Measurements from ENCODE around the gene MS4A12. TPM values are rescaled to one million over a fixed set of nuclear protein-coding genes. Genes with fewer than 3 reads are reported as not detected.
"Not testable (repeated sequence)": the region's sequence is repeated elsewhere in the genome, so short reads cannot be mapped to it uniquely, and the experiment has no call there.

The MS4A12 gene
- total and polyA plus RNA-seq, 2 donors (not counting 1 experiment from before 2014, with no cell fraction given), result not detected

GRCh38 chr11:60500276-60500910 is 7.8 kb downstream of the MS4A12 start:
- no peaks in the 10 kb centered on the region for H4K20me1 ChIP-seq (ENCODE audit: control insufficient read depth, extremely low read depth, insufficient read depth, low read length)
- no peaks in the 10 kb centered on the region for H3K27me3 ChIP-seq (ENCODE audit: control insufficient read depth, insufficient read depth, low read length)
- H3K9me3 ChIP-seq (ENCODE audit: control insufficient read depth, insufficient read depth, low read depth, low read length), result no peaks in the 10 kb centered on the region
- peak in 1 of 2 donors; percentile 0 for DNase-seq (ENCODE audit: low read depth in 2 of 2)
- no peaks in the 10 kb centered on the region for H3K79me2 ChIP-seq (ENCODE audit: control insufficient read depth, insufficient read depth, low read length)
- H2AFZ ChIP-seq (ENCODE audit: low read length), result no peak overlapping the region
- H3K27ac ChIP-seq (ENCODE audit: insufficient read depth, low read length), result no peak overlapping the region
- H3K4me3 ChIP-seq (replicated peaks in 1 of 4; ENCODE audit: control extremely low read depth in 1 of 4, insufficient read depth in 1 of 4, low read depth in 3 of 4, low read length in 4 of 4), result no peak overlapping the region
- no peak overlapping the region for H3K9ac ChIP-seq (ENCODE audit: insufficient read depth, low read length)
- TF ChIP-seq, protein P1, sequence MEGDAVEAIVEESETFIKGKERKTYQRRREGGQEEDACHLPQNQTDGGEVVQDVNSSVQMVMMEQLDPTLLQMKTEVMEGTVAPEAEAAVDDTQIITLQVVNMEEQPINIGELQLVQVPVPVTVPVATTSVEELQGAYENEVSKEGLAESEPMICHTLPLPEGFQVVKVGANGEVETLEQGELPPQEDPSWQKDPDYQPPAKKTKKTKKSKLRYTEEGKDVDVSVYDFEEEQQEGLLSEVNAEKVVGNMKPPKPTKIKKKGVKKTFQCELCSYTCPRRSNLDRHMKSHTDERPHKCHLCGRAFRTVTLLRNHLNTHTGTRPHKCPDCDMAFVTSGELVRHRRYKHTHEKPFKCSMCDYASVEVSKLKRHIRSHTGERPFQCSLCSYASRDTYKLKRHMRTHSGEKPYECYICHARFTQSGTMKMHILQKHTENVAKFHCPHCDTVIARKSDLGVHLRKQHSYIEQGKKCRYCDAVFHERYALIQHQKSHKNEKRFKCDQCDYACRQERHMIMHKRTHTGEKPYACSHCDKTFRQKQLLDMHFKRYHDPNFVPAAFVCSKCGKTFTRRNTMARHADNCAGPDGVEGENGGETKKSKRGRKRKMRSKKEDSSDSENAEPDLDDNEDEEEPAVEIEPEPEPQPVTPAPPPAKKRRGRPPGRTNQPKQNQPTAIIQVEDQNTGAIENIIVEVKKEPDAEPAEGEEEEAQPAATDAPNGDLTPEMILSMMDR (conservative IDR thresholded peaks at IDR 0.05 in 1 of 2, IDR thresholded peaks at IDR 0.05 in 1 of 2; ENCODE audit: low read depth in 1 of 2, low read length in 2 of 2), result no peak
- no peak for TF ChIP-seq EZH2 (IDR thresholded peaks at IDR 0.05; ENCODE audit: low read length, missing control alignments)
- no peaks in the 10 kb centered on the region for H3K4me1 ChIP-seq (ENCODE audit: control insufficient read depth, extremely low read depth, insufficient read depth, low read length)
- H3K36me3 ChIP-seq (ENCODE audit: control insufficient read depth, insufficient read depth, low read length), result no peaks in the 10 kb centered on the region
- no peak overlapping the region for H3K4me2 ChIP-seq (ENCODE audit: extremely low read depth, insufficient read depth, low read length)

GRCh38 chr11:60502221-60502775 is 9.7 kb downstream of the MS4A12 start:
- no peak overlapping the region for H3K4me2 ChIP-seq (ENCODE audit: extremely low read depth, insufficient read depth, low read length)
- H3K36me3 ChIP-seq (ENCODE audit: control insufficient read depth, insufficient read depth, low read length), result no peaks in the 10 kb centered on the region
- H4K20me1 ChIP-seq (ENCODE audit: control insufficient read depth, extremely low read depth, insufficient read depth, low read length), result no peaks in the 10 kb centered on the region
- no peak overlapping the region for H3K9ac ChIP-seq (ENCODE audit: insufficient read depth, low read length)
- no peak overlapping the region for H3K4me3 ChIP-seq (replicated peaks in 1 of 4; ENCODE audit: control extremely low read depth in 1 of 4, insufficient read depth in 1 of 4, low read depth in 3 of 4, low read length in 4 of 4)
- no peak for DNase-seq (ENCODE audit: low read depth in 2 of 2)
- no peaks in the 10 kb centered on the region for H3K27me3 ChIP-seq (ENCODE audit: control insufficient read depth, insufficient read depth, low read length)
- TF ChIP-seq EZH2 (IDR thresholded peaks at IDR 0.05; ENCODE audit: low read length, missing control alignments), result no peak
- TF ChIP-seq, protein P1 (conservative IDR thresholded peaks at IDR 0.05 in 1 of 2, IDR thresholded peaks at IDR 0.05 in 1 of 2; ENCODE audit: low read depth in 1 of 2, low read length in 2 of 2), result no peak
- no peak overlapping the region for H3K27ac ChIP-seq (ENCODE audit: insufficient read depth, low read length)
- no peaks in the 10 kb centered on the region for H3K9me3 ChIP-seq (ENCODE audit: control insufficient read depth, insufficient read depth, low read depth, low read length)
- H3K79me2 ChIP-seq (ENCODE audit: control insufficient read depth, insufficient read depth, low read length), result no peaks in the 10 kb centered on the region
- no peaks in the 10 kb centered on the region for H3K4me1 ChIP-seq (ENCODE audit: control insufficient read depth, extremely low read depth, insufficient read depth, low read length)
- H2AFZ ChIP-seq (ENCODE audit: low read length), result no peak overlapping the region

GRCh38 chr11:60504219-60504905 is 11.8 kb downstream of the MS4A12 start:
- no peaks in the 10 kb centered on the region for H3K4me1 ChIP-seq (ENCODE audit: control insufficient read depth, extremely low read depth, insufficient read depth, low read length)
- H3K4me3 ChIP-seq (replicated peaks in 1 of 4; ENCODE audit: control extremely low read depth in 1 of 4, insufficient read depth in 1 of 4, low read depth in 3 of 4, low read length in 4 of 4), result no peak overlapping the region
- H3K4me2 ChIP-seq (ENCODE audit: extremely low read depth, insufficient read depth, low read length), result no peak overlapping the region
- TF ChIP-seq, protein P1 (conservative IDR thresholded peaks at IDR 0.05 in 1 of 2, IDR thresholded peaks at IDR 0.05 in 1 of 2; ENCODE audit: low read depth in 1 of 2, low read length in 2 of 2), result no peak
- TF ChIP-seq EZH2 (IDR thresholded peaks at IDR 0.05; ENCODE audit: low read length, missing control alignments), result no peak
- H3K9me3 ChIP-seq (ENCODE audit: control insufficient read depth, insufficient read depth, low read depth, low read length), result no peaks in the 10 kb centered on the region
- no peak for DNase-seq (ENCODE audit: low read depth in 2 of 2)
- H4K20me1 ChIP-seq (ENCODE audit: control insufficient read depth, extremely low read depth, insufficient read depth, low read length), result no peaks in the 10 kb centered on the region
- no peak overlapping the region for H2AFZ ChIP-seq (ENCODE audit: low read length)
- no peaks in the 10 kb centered on the region for H3K36me3 ChIP-seq (ENCODE audit: control insufficient read depth, insufficient read depth, low read length)
- no peaks in the 10 kb centered on the region for H3K27me3 ChIP-seq (ENCODE audit: control insufficient read depth, insufficient read depth, low read length)
- H3K79me2 ChIP-seq (ENCODE audit: control insufficient read depth, insufficient read depth, low read length), result no peaks in the 10 kb centered on the region
- no peak overlapping the region for H3K9ac ChIP-seq (ENCODE audit: insufficient read depth, low read length)
- H3K27ac ChIP-seq (ENCODE audit: insufficient read depth, low read length), result no peak overlapping the region

GRCh38 chr11:60509609-60510008 is 17.0 kb downstream of the MS4A12 start:
- not testable (repeated sequence) for DNase-seq (ENCODE audit: low read depth in 2 of 2); H3K4me1 ChIP-seq (ENCODE audit: control insufficient read depth, extremely low read depth, insufficient read depth, low read length); H3K27me3 ChIP-seq (ENCODE audit: control insufficient read depth, insufficient read depth, low read length); H3K9me3 ChIP-seq (ENCODE audit: control insufficient read depth, insufficient read depth, low read depth, low read length); H3K36me3 ChIP-seq (ENCODE audit: control insufficient read depth, insufficient read depth, low read length); H3K9ac ChIP-seq (ENCODE audit: insufficient read depth, low read length); H3K4me2 ChIP-seq (ENCODE audit: extremely low read depth, insufficient read depth, low read length); H3K27ac ChIP-seq (ENCODE audit: insufficient read depth, low read length); H4K20me1 ChIP-seq (ENCODE audit: control insufficient read depth, extremely low read depth, insufficient read depth, low read length); H3K79me2 ChIP-seq (ENCODE audit: control insufficient read depth, insufficient read depth, low read length); H2AFZ ChIP-seq (ENCODE audit: low read length); H3K4me3 ChIP-seq (replicated peaks in 1 of 4; ENCODE audit: control extremely low read depth in 1 of 4, insufficient read depth in 1 of 4, low read depth in 3 of 4, low read length in 4 of 4)
